ENCODE data around the gene SASH1. TPM values are rescaled to one million over a fixed set of nuclear protein-coding genes. Genes with fewer than 3 reads are reported as not detected.

Gene SASH1
- total and polyA plus RNA-seq, 2 of the 8 experiments (the other 6 are each of a cell fraction or from before 2014, with no cell fraction given), result 6.0 to 20.2 TPM

DNA sequence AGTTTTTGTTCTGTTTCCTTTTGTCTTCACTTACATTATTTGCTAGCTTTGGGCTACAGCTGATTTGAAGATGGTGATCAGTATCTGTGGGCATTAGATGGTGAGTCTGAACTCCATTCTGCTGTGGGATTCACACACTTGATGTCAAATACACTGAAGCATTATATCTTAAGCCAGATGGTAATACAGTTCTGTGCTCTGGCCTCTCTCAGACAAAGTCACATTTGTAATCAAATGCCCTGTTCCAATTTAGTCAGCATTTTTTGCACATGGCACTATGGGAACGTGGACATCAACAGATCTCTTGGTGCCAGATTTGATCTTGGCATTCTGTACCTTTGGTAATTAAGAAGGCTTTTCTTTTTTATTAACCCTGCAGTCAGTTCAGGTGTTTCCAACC, 56.0 kb downstream of the SASH1 start:
- POLR2A ChIA-PET (ENCODE audit: partially characterized antibody), result no interaction called here

More for the DNA sequence above, 56.0 kb downstream of the SASH1 start:
- Histone ChIP-seq H3K9me3 (ENCODE audit: insufficient read depth in 2 of 2, low read depth in 1 of 2, low read length in 1 of 2) (no peaks in the 10 kb centered on the region), H3K23ac (ENCODE audit: insufficient read length) (no peak overlapping the region), H3K4ac (replicated peaks; ENCODE audit: insufficient read length, low read depth, low read length) (no peak overlapping the region), H2BK120ac (replicated peaks; ENCODE audit: low read depth, low read length) (no peak overlapping the region), H2BK5ac (ENCODE audit: low read depth, low read length) (no peak overlapping the region), H2BK20ac (ENCODE audit: low read length) (no peak overlapping the region), H4K8ac (ENCODE audit: extremely low read depth, insufficient read depth, low read length) (no peak overlapping the region), H3K79me2 (ENCODE audit: control insufficient read depth in 1 of 2, insufficient read depth in 2 of 2, low read length in 2 of 2) (peaks cover 0 to 12% of the 10 kb centered on the region in 2 experiments; a peak in 1 of 4 replicates), H2BK15ac (ENCODE audit: low read length) (no peak overlapping the region), H3K18ac (ENCODE audit: extremely low read depth, low read length) (no peak overlapping the region), H3K56ac (replicated peaks; ENCODE audit: insufficient read length, low read depth, low read length) (no peak overlapping the region), H3K14ac (ENCODE audit: insufficient read length) (no peak overlapping the region), H3K27me3 (replicated peaks in 1 of 4; ENCODE audit: control insufficient read depth in 3 of 4, extremely low read depth in 1 of 4, insufficient read depth in 3 of 4, low read length in 3 of 4) (no peaks in the 10 kb centered on the region), H3K23me2 (ENCODE audit: low read depth, low read length) (no peaks in the 10 kb centered on the region), H3K4me1 (replicated peaks in 1 of 4; ENCODE audit: control insufficient read depth in 3 of 4, insufficient read depth in 4 of 4, low read length in 3 of 4) (peaks cover 0 to 3% (median 1%) of the 10 kb centered on the region in 4 experiments; a peak in 2 of 7 replicates), H4K5ac (ENCODE audit: insufficient read length, low read depth, low read length) (no peak overlapping the region), H3K4me2 (ENCODE audit: insufficient read depth in 1 of 2, low read depth in 2 of 2, low read length in 2 of 2) (no peak overlapping the region), H3K79me1 (ENCODE audit: low read depth, low read length) (no peaks in the 10 kb centered on the region), H3K4me3 (ENCODE audit: extremely low read depth in 1 of 4, insufficient read depth in 2 of 4, low read depth in 3 of 4, low read length in 4 of 4) (no peak overlapping the region), H3K27ac (ENCODE audit: low read depth, low read length) (no peak overlapping the region), H2AFZ (ENCODE audit: low read length) (no peak overlapping the region), H4K20me1 (replicated peaks in 1 of 2; ENCODE audit: control insufficient read depth in 1 of 2, insufficient read depth in 2 of 2, low read length in 2 of 2) (peaks cover 0 to 2% of the 10 kb centered on the region in 2 experiments), H3K36me3 (ENCODE audit: control insufficient read depth in 2 of 4, insufficient read depth in 4 of 4, low read length in 3 of 4) (no peaks in the 10 kb centered on the region; a peak in 1 of 8 replicates), H2AK5ac (ENCODE audit: low read depth, low read length) (no peak overlapping the region), H4K91ac (replicated peaks; ENCODE audit: insufficient read length, low read length) (no peak overlapping the region), H2BK12ac (ENCODE audit: low read depth, low read length) (no peak overlapping the region), H3K9ac (replicated peaks in 1 of 4; ENCODE audit: extremely low read depth in 1 of 4, low read depth in 3 of 4, low read length in 3 of 4) (no peak overlapping the region)
- WGBS, 2 experiments (ENCODE audit: extremely low coverage in 1 of 2, insufficient coverage in 1 of 2, insufficient read length in 1 of 2, insufficient replicate concordance in 2 of 2, low coverage in 1 of 2, low lambda C conversion rate in 2 of 2, missing lambda C conversion rate in 1 of 2), result 89% methylated on average over 1 of the region's 1 CpG; no CpG with 5 or more reads in 1 of the 2 experiments
- CTCF ChIA-PET (ENCODE audit: partially characterized antibody), result interaction anchor here (1.1 kb wide), 1 partner anchor 16 kb away, joined by 3 read pairs; no protein-coding TSS in a partner anchor
- FAIRE-seq (no peak), DNase-seq (ENCODE audit: low read depth in 1 of 2, low spot score in 2 of 2) (no peak)

Measured in H1 (cell line).